H1 (cell line): ENCODE results near the gene LYZ. TPM values are rescaled to one million over a fixed set of nuclear protein-coding genes. Genes with fewer than 3 reads are reported as not detected.

Source experiments
- CTCF ChIA-PET: fragments of 300-600 bp; sonication (Branson Sonifier 250); formaldehyde crosslinking; loops from one replicate; lab custom pipeline; 2021; ENCODE audit not compliant: partially characterized antibody; lab: Charles Lee
- POLR2A ChIA-PET: fragments of 300-600 bp; sonication (Branson Sonifier 250); formaldehyde crosslinking; loops from one replicate; lab custom pipeline; 2021; ENCODE audit warnings: inconsistent platforms; ENCODE audit not compliant: partially characterized antibody; lab: Charles Lee
- DNase-seq, 2 experiments: peaks; one replicate each; pipeline versions ENCODE4 v3.0.0 to v3.0.0-alpha.2; 2010 to 2022; ENCODE audit warnings: low spot score in 2 of 2, low read depth in 1 of 2, mixed read lengths in 1 of 2
- FAIRE-seq: peaks from 2 replicates; lab custom pipeline; 2011; peaks lifted over from hg19 to GRCh38; lab: Jason Lieb, UNC
- H2AFZ ChIP-seq: 2 replicates; pipeline ENCODE4 v1.8.1; 2012; ENCODE audit warnings: low read length, inconsistent platforms
- H2AK5ac ChIP-seq: 2 replicates; pipeline ENCODE4 v1.6.1; 2013; ENCODE audit warnings: low read depth, low read length
- H2BK120ac ChIP-seq: replicated peaks from 2 replicates; pipeline ENCODE3; 2013; ENCODE audit warnings: low read depth, low read length, inconsistent platforms
- H2BK12ac ChIP-seq: 2 replicates; pipeline ENCODE4 v1.6.1; 2013; ENCODE audit warnings: low read depth, low read length
- H2BK15ac ChIP-seq: 2 replicates; pipeline ENCODE4 v1.6.1; 2013; ENCODE audit warnings: low read length
- H2BK20ac ChIP-seq: 2 replicates; pipeline ENCODE4 v1.6.1; 2013; ENCODE audit warnings: low read length
- H2BK5ac ChIP-seq: 2 replicates; pipeline ENCODE4 v1.6.1; 2013; ENCODE audit warnings: low read depth, low read length
- H3K14ac ChIP-seq: 2 replicates; pipeline ENCODE4 v1.6.1; 2013; ENCODE audit warnings: inconsistent platforms; ENCODE audit not compliant: insufficient read length
- H3K18ac ChIP-seq: 2 replicates; pipeline ENCODE4 v1.6.1; 2013; ENCODE audit warnings: low read length; ENCODE audit errors: extremely low read depth
- H3K23ac ChIP-seq: 2 replicates; pipeline ENCODE4 v1.6.1; 2013; ENCODE audit warnings: inconsistent platforms; ENCODE audit not compliant: insufficient read length
- H3K23me2 ChIP-seq: 2 replicates; pipeline ENCODE4 v1.6.1; 2013; ENCODE audit warnings: low read depth, low read length
- H3K27ac ChIP-seq: 2 replicates; pipeline ENCODE4 v1.6.1; 2011; ENCODE audit warnings: low read depth, low read length, inconsistent platforms
- H3K27me3 ChIP-seq, 4 experiments: replicated peaks in 1 of 4; 1 replicate in 1 of 4; 2 replicates in 3 of 4; pipeline versions ENCODE4 v1.6.1 to v1.8.1; 2011 to 2013; ENCODE audit warnings: low read length in 3 of 4, mild to moderate bottlenecking in 3 of 4, inconsistent platforms in 2 of 4, mixed read lengths in 2 of 4, moderate library complexity in 1 of 4; ENCODE audit not compliant: control insufficient read depth in 3 of 4, insufficient read depth in 3 of 4; ENCODE audit errors: extremely low read depth in 1 of 4
- H3K36me3 ChIP-seq, 4 experiments: 2 replicates each; pipeline versions ENCODE4 v1.6.1 to v1.8.1; 2011 to 2013; ENCODE audit warnings: mild to moderate bottlenecking in 4 of 4, low read length in 3 of 4, moderate library complexity in 2 of 4, control low read depth in 1 of 4, inconsistent platforms in 1 of 4; ENCODE audit not compliant: insufficient read depth in 4 of 4, control insufficient read depth in 2 of 4
- H3K4ac ChIP-seq: replicated peaks from 2 replicates; pipeline ENCODE3; 2013; ENCODE audit warnings: low read length, low read depth, mixed read lengths, inconsistent platforms; ENCODE audit not compliant: insufficient read length
- H3K4me1 ChIP-seq, 4 experiments: replicated peaks in 1 of 4; 1 replicate in 1 of 4; 2 replicates in 3 of 4; pipeline versions ENCODE4 v1.6.1 to v1.8.1; 2011 to 2013; ENCODE audit warnings: low read length in 3 of 4, inconsistent platforms in 2 of 4, mixed read lengths in 1 of 4; ENCODE audit not compliant: insufficient read depth in 4 of 4, control insufficient read depth in 3 of 4
- H3K4me2 ChIP-seq, 2 experiments: 2 replicates each; pipeline versions ENCODE4 v1.6.1 to v1.8.1; 2011 to 2013; ENCODE audit warnings: low read depth in 2 of 2, low read length in 2 of 2, control low read depth in 1 of 2, inconsistent platforms in 1 of 2, mild to moderate bottlenecking in 1 of 2; ENCODE audit not compliant: insufficient read depth in 1 of 2
- H3K4me3 ChIP-seq, 4 experiments: fragments of 200-600, 300-600 bp in 1 of 4; sonication (generic), shearing (Covaris generic), sonication (Bioruptor Twin) in 1 of 4; 2 replicates each; pipeline versions ENCODE4 v1.5.1 to v1.8.1; 2011 to 2016; ENCODE audit warnings: low read length in 4 of 4, low read depth in 3 of 4, control low read depth in 2 of 4, inconsistent platforms in 2 of 4, mild to moderate bottlenecking in 2 of 4, mixed read lengths in 1 of 4, moderate library complexity in 1 of 4; ENCODE audit not compliant: insufficient read depth in 2 of 4; ENCODE audit errors: extremely low read depth in 1 of 4
- H3K56ac ChIP-seq: replicated peaks from 2 replicates; pipeline ENCODE3; 2013; ENCODE audit warnings: low read depth, mild to moderate bottlenecking, mixed read lengths, low read length, inconsistent platforms; ENCODE audit not compliant: insufficient read length
- H3K79me1 ChIP-seq: 2 replicates; pipeline ENCODE4 v1.6.1; 2013; ENCODE audit warnings: low read depth, low read length, control low read depth
- H3K79me2 ChIP-seq, 2 experiments: 2 replicates each; pipeline versions ENCODE4 v1.6.1 to v1.8.1; 2012 to 2013; ENCODE audit warnings: low read length in 2 of 2, mild to moderate bottlenecking in 2 of 2, inconsistent platforms in 1 of 2; ENCODE audit not compliant: insufficient read depth in 2 of 2, control insufficient read depth in 1 of 2
- H3K9ac ChIP-seq, 4 experiments: replicated peaks in 1 of 4; 1 replicate in 1 of 4; 2 replicates in 3 of 4; pipeline versions ENCODE4 v1.6.1 to v1.8.1; 2011 to 2013; ENCODE audit warnings: low read depth in 3 of 4, low read length in 3 of 4, control low read depth in 2 of 4, mild to moderate bottlenecking in 2 of 4, moderate library complexity in 2 of 4, inconsistent platforms in 1 of 4; ENCODE audit errors: extremely low read depth in 1 of 4
- H3K9me3 ChIP-seq, 2 experiments: 2 replicates each; pipeline versions ENCODE4 v1.6.1 to v1.8.1; 2012 to 2013; ENCODE audit warnings: mild to moderate bottlenecking in 2 of 2, moderate library complexity in 2 of 2, control low read depth in 1 of 2, inconsistent platforms in 1 of 2, low read depth in 1 of 2, low read length in 1 of 2, mixed read lengths in 1 of 2; ENCODE audit not compliant: insufficient read depth in 2 of 2
- H4K20me1 ChIP-seq, 2 experiments: replicated peaks in 1 of 2; 2 replicates each; pipeline versions ENCODE3 to v1.8.1; 2011 to 2013; ENCODE audit warnings: inconsistent platforms in 2 of 2, low read length in 2 of 2, mild to moderate bottlenecking in 1 of 2; ENCODE audit not compliant: insufficient read depth in 2 of 2, control insufficient read depth in 1 of 2
- H4K5ac ChIP-seq: 2 replicates; pipeline ENCODE4 v1.6.1; 2013; ENCODE audit warnings: low read length, low read depth, mixed read lengths, inconsistent platforms; ENCODE audit not compliant: insufficient read length
- H4K8ac ChIP-seq: 2 replicates; pipeline ENCODE4 v1.8.0; 2013; ENCODE audit warnings: mild to moderate bottlenecking, moderate library complexity, low read length, inconsistent platforms; ENCODE audit not compliant: insufficient read depth; ENCODE audit errors: extremely low read depth
- H4K91ac ChIP-seq: replicated peaks from 2 replicates; pipeline ENCODE3; 2013; ENCODE audit warnings: low read length, mixed read lengths, inconsistent platforms; ENCODE audit not compliant: insufficient read length
- ATF2 ChIP-seq: IDR thresholded peaks from 2 replicates; pipeline ENCODE4 v1.6.1; 2012; ENCODE audit warnings: low read length, inconsistent platforms
- CBX5 ChIP-seq: fragments of 300-800, 300-1000 bp; sonication (generic); IDR thresholded peaks from 2 replicates; pipeline ENCODE4 v1.7.1; 2016; ENCODE audit warnings: antibody characterized with exemption, low read length, low read depth
- CHD1 ChIP-seq: IDR thresholded peaks from 2 replicates; pipeline ENCODE4 v1.6.1; 2012; ENCODE audit warnings: low read depth, low read length, improper control_type of control experiment
- KDM5A ChIP-seq: fragments of 200-600 bp; IDR thresholded peaks from 2 replicates; pipeline ENCODE4 v1.7.1; 2012; ENCODE audit warnings: mild to moderate bottlenecking, low read length, inconsistent platforms, mixed read lengths
- RFX5 ChIP-seq: IDR thresholded peaks from 2 replicates; pipeline ENCODE4 v1.6.1; 2011; ENCODE audit warnings: low read depth, low read length, improper control_type of control experiment, borderline replicate concordance
- TAF7 ChIP-seq: optimal IDR thresholded peaks from 2 replicates; pipeline ENCODE3; 2011; ENCODE audit warnings: low read depth, mild to moderate bottlenecking, inconsistent platforms, low read length, moderate library complexity, borderline replicate concordance
- WGBS, 2 experiments: shearing (Covaris generic) in 1 of 2; methylation state at CpG; one replicate each; pipeline versions ENCODE4 v1.1.6 to v1.1.7; 2013 to 2015; ENCODE audit warnings: low lambda C conversion rate in 2 of 2, mixed read lengths in 2 of 2, inconsistent platforms in 1 of 2, low coverage in 1 of 2, missing lambda C conversion rate in 1 of 2; ENCODE audit not compliant: insufficient replicate concordance in 2 of 2, insufficient coverage in 1 of 2, insufficient read length in 1 of 2; ENCODE audit errors: extremely low coverage in 1 of 2, missing lambda C conversion rate in 1 of 2; 5-methylcytosine and 5-hydroxymethylcytosine counted together
- polyA plus RNA-seq, 7 experiments: library from polyadenylated mRNA; depleted of rRNA in 3 of 7; stranded (reverse) in 5 of 7; unstranded in 2 of 7; fragments of >200 nt in 5 of 7; fragments of 200-250 nt in 2 of 7; gene quantifications; 1 replicate in 5 of 7; 2 replicates in 1 of 7; 4 replicates in 1 of 7; pipeline versions ENCODE4 v1.2.1 to v1.2.3, GENCODE V29; 2011 to 2013; ENCODE audit warnings: missing spikeins in 2 of 7, mixed read lengths in 2 of 7
- total RNA-seq: library from RNA; stranded (reverse); fragmentation: NEBNext Ultra II Directional; extraction: Animal tissue kit (Norgen Biotek cat#: 25700); gene quantifications from 2 replicates; pipeline ENCODE4 v1.2.1, GENCODE V29; 2021
- TF ChIP-seq, protein P1 (sequence below), 3 experiments: IDR thresholded peaks; 1 replicate in 2 of 3; 2 replicates in 1 of 3; pipeline versions ENCODE4 v1.5.1 to v1.6.1; 2011; ENCODE audit warnings: low read length in 3 of 3, mild to moderate bottlenecking in 3 of 3, inconsistent platforms in 2 of 3, low read depth in 1 of 3, moderate library complexity in 1 of 3; ENCODE audit not compliant: insufficient read depth in 1 of 3; ENCODE audit errors: control extremely low read depth in 1 of 3

Gene LYZ
- total and polyA plus RNA-seq, 2 of the 8 experiments (the other 6 are each of a cell fraction or from before 2014, with no cell fraction given): not detected

DNA sequence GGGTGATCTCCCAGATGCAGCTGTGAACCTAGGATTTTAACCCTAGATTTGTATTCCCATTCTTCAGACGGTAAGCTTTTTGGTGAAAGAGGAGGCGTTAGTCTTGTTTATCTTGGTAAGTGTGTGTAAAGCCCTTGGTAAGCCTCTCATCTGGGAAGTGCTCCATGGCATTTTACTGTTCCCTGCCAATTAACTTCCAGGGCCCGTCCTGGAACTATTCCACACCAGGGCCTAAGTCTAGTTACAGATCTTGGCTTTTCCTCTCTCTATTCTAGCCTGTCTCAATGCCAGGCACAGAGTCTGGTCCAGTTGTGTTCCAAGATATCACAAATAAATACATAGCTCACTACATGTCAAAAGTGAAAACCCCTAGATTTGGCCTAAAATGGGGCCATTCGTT is 53.8 kb downstream of the LYZ start:
- Histone ChIP-seq H3K9ac (no peak overlapping the region), H3K4ac (no peak overlapping the region), H3K18ac (no peak overlapping the region), H3K79me1 (no peaks in the 10 kb centered on the region), H2BK12ac (no peak overlapping the region), H3K27me3 (no peaks in the 10 kb centered on the region), H2AK5ac (no peak overlapping the region), H3K36me3 (no peaks in the 10 kb centered on the region), H3K79me2 (no peaks in the 10 kb centered on the region), H2BK20ac (no peak overlapping the region), H3K4me2 (no peak overlapping the region), H2BK15ac (peak overlapping the region; percentile 37; the same call in 1 of the 2 replicates), H3K23me2 (no peaks in the 10 kb centered on the region), H4K5ac (no peak overlapping the region), H4K91ac (no peak overlapping the region), H3K4me3 (no peak overlapping the region), H3K9me3 (no peaks in the 10 kb centered on the region), H3K56ac (no peak overlapping the region), H3K23ac (no peak overlapping the region), H2BK5ac (no peak overlapping the region), H4K8ac (no peak overlapping the region), H3K27ac (no peak overlapping the region), H2AFZ (no peak overlapping the region), H3K4me1 (no peaks in the 10 kb centered on the region), H4K20me1 (no peaks in the 10 kb centered on the region), H2BK120ac (no peak overlapping the region), H3K14ac (no peak overlapping the region)
- 92% methylated on average over 4 of the region's 4 CpGs; no CpG with 5 or more reads in 1 of the 2 experiments for WGBS, 2 experiments
- no peak for DNase-seq
- no peak for FAIRE-seq
- POLR2A ChIA-PET: no interaction called here
- CTCF ChIA-PET: interaction anchor here (0.8 to 1.3 kb wide), 4 partner anchors 15 to 158 kb away, joined by 3 to 4 read pairs (median 4); no protein-coding TSS in a partner anchor
- TF ChIP-seq CBX5 (no peak), CHD1 (no peak), KDM5A (no peak), TAF7 (no peak), ATF2 (no peak), RFX5 (no peak)
- TF ChIP-seq, protein P1, sequence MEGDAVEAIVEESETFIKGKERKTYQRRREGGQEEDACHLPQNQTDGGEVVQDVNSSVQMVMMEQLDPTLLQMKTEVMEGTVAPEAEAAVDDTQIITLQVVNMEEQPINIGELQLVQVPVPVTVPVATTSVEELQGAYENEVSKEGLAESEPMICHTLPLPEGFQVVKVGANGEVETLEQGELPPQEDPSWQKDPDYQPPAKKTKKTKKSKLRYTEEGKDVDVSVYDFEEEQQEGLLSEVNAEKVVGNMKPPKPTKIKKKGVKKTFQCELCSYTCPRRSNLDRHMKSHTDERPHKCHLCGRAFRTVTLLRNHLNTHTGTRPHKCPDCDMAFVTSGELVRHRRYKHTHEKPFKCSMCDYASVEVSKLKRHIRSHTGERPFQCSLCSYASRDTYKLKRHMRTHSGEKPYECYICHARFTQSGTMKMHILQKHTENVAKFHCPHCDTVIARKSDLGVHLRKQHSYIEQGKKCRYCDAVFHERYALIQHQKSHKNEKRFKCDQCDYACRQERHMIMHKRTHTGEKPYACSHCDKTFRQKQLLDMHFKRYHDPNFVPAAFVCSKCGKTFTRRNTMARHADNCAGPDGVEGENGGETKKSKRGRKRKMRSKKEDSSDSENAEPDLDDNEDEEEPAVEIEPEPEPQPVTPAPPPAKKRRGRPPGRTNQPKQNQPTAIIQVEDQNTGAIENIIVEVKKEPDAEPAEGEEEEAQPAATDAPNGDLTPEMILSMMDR (IDR thresholded peaks at IDR 0.05; ENCODE audit: control extremely low read depth in 1 of 3, insufficient read depth in 1 of 3, low read depth in 1 of 3, low read length in 3 of 3): no peak
